GM12872 (cell line): ENCODE measurements around the gene CHL1.

Source experiments
- TF ChIP-seq, protein P1 (sequence below): IDR thresholded peaks from 3 replicates; pipeline ENCODE4 v1.5.1; 2011; ENCODE audit warnings: low read depth, mild to moderate bottlenecking, low read length, moderate library complexity; ENCODE audit not compliant: insufficient read depth

Gene CHL1

DNA sequence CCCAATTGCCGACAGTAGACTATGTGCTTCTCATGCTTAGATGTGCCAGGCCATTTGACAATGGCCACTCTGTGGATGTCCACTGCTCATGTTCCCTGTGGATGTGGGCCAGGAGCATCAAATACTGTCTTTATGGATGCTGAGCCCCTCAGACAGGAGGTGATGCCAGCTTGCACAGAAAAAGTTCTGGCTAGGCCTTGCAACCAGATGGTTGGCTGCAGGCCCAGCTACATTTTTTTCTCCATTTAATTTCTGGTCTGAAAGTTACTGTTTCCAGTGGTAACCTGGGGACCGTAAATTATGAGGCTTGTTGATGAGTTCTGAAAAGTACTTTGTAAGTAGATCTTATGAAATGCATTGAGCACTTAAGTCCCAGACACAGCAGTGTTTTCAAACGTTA is 228.5 kb downstream of the CHL1 start:
- TF ChIP-seq, protein P1, sequence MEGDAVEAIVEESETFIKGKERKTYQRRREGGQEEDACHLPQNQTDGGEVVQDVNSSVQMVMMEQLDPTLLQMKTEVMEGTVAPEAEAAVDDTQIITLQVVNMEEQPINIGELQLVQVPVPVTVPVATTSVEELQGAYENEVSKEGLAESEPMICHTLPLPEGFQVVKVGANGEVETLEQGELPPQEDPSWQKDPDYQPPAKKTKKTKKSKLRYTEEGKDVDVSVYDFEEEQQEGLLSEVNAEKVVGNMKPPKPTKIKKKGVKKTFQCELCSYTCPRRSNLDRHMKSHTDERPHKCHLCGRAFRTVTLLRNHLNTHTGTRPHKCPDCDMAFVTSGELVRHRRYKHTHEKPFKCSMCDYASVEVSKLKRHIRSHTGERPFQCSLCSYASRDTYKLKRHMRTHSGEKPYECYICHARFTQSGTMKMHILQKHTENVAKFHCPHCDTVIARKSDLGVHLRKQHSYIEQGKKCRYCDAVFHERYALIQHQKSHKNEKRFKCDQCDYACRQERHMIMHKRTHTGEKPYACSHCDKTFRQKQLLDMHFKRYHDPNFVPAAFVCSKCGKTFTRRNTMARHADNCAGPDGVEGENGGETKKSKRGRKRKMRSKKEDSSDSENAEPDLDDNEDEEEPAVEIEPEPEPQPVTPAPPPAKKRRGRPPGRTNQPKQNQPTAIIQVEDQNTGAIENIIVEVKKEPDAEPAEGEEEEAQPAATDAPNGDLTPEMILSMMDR, result no peak

DNA sequence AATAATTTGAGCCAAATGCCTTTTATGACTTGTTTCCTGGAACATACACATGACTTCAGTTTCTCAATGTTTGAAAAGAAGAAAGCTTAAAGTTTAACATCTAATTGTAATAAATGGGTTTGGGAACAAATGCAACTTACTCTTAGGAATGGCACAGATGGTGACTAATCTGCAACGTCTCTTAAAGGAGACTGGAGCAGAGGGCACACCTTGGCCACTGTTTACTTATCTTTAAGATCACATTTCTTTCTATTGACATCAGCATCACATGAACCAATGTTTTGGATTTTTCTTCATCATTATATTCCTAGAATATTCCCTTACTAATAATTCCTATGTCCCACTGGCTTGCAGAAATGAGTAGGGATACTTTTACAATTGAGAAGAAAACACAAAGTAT is 229.5 kb downstream of the CHL1 start:
- TF ChIP-seq, protein P1, result no peak

DNA sequence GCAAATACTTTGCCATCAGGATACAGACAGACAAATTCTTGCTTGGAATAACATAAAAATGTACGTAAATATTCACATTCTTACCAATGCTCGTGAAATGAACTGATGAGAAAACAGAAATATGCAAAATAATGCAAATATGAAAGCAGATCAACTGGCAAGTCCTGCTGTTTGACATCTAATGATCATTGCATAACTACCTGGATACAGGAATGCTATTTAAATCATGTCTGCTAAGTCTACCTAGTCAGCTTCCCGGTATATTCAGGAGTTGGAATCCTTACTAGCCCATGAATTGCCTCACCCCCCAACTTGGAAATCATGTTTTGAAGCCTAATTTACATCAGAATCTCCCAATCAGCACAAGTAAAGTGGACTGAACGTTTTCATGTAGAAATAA is 230.6 kb downstream of the CHL1 start:
- TF ChIP-seq, protein P1, result no peak

DNA sequence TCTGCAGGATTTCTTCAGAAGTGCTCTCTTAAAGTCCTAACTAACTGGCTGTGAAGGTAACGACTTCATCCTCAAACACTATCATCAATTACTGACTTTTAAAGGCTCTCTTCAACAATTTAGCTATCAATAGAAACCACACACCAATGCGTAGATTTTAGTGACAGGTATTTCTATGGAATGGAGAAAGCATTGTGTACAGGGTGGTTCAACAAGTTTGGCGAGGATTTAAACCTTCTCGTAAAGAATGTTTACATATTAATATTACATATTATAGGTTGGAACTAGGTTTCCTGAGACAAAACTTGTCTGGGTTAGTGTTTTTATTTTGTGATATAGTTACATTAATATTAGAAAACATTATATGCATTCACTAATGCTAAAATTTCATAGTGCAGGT is 233.6 kb downstream of the CHL1 start:
- TF ChIP-seq, protein P1, result no peak

DNA sequence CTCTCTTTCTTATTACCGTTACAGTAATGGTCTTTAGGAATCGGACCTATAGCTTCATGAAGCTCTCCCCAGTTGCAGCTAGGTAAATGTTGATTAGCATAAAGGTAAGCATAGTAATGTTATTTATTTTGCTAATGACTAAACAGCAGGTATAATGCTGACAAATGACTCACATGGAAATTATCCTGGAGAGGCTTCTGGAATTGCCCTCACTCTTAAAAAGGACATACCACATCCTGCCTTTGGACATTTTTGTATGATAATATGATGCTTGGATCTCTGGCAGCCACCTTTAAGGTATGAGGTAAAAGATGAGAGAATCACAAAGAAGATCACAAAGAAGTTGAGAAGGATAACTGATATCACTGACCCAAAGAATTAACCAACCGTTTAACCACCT is 238.6 kb downstream of the CHL1 start:
- TF ChIP-seq, protein P1, result no peak

DNA sequence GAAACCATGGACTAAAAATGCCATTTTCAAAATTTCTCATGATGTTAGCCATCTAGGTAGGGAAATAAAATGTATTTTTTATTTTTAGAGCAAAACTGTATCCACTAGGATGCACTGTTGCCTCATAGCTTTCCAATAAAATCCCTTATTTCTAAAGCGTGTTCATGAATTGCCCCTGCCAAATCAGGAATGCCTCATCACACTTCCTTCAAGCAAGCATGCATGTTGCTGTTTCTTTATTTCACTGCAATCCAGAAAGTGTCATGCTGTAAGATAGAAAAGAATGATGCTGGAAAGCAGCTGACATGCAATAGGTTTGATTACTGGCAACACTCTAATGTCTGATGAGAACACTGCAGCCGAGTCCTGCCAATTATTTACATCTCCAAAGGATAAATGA is 239.5 kb downstream of the CHL1 start:
- TF ChIP-seq, protein P1, result no peak

DNA sequence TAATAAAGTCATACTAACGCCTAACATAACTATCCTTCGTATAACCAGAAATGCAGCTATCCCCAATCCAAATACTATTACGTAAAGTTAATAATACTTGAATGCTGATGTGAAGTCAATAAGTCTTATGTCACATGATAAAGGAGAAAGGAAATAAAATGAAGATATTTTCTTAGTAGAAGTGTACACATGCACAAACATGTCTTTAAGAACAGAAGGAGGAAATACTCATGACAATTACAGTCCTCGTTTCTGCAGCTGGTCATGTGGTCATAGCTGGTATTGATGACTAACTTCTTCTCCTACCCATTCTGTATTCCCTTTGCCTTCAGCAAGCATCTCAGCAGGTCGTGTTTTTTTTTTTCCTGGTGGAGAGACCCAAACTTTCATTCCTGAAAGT is 244.3 kb downstream of the CHL1 start:
- TF ChIP-seq, protein P1, result no peak

DNA sequence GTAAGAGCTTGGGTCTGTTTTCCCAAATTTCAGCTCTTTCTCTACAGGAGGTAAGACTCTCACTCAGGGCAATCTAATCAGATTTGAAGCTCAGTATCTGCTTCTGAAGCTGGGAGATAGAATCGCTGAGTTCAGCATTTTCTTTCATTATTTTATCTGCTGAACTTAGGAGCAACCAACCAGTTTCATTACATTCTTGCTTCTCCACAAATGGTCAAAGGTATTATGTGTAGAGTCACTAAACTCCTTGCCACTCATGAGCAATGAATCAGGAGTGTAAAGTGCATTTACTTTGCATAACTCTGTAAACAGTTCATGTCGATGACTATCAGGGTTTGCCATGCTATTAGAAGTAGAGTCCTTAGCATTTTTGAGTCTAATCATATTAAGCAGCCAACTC is 249.4 kb downstream of the CHL1 start:
- TF ChIP-seq, protein P1, result no peak
